IMR-90 (cell line): ENCODE measurements around the gene RPS6KA4. TPM values are rescaled to one million over a fixed set of nuclear protein-coding genes. Genes with fewer than 3 reads are reported as not detected.

Experiments used
- FOS ChIP-seq: fragments of 150-350 bp; IDR thresholded peaks from 2 replicates; pipeline ENCODE4 v1.6.1; 2016; ENCODE audit warnings: low read depth, low read length
- polyA plus RNA-seq, 3 experiments: library from polyadenylated mRNA; depleted of rRNA; stranded (reverse); fragments of >200 nt; gene quantifications; 2 replicates each; pipeline ENCODE4 v1.2.3, GENCODE V29; 2012; ENCODE audit warnings: low replicate concordance in 1 of 3
- total RNA-seq: library from RNA; depleted of rRNA; stranded (reverse); fragments of >200 nt; gene quantifications from 2 replicates; pipeline ENCODE4 v1.2.3, GENCODE V29; 2012
- TF ChIP-seq, protein P1 (sequence below): fragments of 150-350 bp; IDR thresholded peaks from 2 replicates; pipeline ENCODE4 v1.6.1; 2016; ENCODE audit warnings: low read depth, mild to moderate bottlenecking, low read length, moderate library complexity, borderline replicate concordance
- TF ChIP-seq, protein P2 (sequence below): conservative IDR thresholded peaks from 2 replicates; pipeline ENCODE4 v1.5.1; 2012; ENCODE audit warnings: mild to moderate bottlenecking, low read depth, low read length, improper control_type of control experiment

RPS6KA4 gene
- total and polyA plus RNA-seq, 2 of the 4 experiments (the other 2 are of a cell fraction), result 38.8 to 52.9 TPM

DNA sequence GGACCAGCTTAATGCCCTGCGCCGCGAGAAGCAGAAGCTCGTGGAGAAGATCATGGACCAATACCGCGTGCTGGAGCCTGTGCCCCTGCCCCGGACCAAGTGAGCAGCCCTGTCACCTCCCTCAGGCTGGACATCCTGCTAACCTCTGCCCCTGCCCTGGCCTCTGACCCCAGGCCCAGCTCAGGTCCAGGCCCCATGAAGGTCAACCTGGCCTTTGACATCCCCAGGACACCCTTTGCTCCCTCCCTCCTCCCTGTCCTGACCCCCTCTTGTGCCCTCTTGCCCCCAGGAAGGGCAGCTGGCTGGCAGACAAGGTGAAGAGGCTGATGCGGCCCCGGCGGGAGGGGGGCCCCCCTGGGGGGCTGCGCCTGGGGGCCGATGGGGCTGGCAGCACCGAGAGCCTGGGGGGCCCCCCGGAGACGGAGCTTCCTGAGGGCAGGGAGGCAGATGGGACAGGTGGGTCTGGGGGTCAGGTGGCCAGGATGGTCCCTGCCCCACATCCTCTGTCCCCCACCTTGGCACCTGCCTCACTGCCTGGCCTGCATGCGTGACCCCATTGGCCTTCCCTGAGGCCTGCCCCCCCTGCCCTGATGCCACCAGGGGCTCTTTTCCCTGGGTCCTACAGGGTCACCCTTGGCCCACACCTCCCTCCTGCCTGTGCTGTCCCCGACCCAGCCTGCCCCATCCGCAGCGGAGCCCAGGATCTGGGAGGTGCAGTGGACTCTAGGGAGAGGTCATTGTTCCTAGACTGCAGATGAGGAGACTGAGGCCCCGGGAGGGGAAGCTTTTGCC lies 5.1 kb upstream of the RPS6KA4 start (continued):
- TF ChIP-seq, protein P1, sequence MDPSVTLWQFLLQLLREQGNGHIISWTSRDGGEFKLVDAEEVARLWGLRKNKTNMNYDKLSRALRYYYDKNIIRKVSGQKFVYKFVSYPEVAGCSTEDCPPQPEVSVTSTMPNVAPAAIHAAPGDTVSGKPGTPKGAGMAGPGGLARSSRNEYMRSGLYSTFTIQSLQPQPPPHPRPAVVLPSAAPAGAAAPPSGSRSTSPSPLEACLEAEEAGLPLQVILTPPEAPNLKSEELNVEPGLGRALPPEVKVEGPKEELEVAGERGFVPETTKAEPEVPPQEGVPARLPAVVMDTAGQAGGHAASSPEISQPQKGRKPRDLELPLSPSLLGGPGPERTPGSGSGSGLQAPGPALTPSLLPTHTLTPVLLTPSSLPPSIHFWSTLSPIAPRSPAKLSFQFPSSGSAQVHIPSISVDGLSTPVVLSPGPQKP, result no peak
- TF ChIP-seq, protein P2, sequence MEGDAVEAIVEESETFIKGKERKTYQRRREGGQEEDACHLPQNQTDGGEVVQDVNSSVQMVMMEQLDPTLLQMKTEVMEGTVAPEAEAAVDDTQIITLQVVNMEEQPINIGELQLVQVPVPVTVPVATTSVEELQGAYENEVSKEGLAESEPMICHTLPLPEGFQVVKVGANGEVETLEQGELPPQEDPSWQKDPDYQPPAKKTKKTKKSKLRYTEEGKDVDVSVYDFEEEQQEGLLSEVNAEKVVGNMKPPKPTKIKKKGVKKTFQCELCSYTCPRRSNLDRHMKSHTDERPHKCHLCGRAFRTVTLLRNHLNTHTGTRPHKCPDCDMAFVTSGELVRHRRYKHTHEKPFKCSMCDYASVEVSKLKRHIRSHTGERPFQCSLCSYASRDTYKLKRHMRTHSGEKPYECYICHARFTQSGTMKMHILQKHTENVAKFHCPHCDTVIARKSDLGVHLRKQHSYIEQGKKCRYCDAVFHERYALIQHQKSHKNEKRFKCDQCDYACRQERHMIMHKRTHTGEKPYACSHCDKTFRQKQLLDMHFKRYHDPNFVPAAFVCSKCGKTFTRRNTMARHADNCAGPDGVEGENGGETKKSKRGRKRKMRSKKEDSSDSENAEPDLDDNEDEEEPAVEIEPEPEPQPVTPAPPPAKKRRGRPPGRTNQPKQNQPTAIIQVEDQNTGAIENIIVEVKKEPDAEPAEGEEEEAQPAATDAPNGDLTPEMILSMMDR, result no peak
- TF ChIP-seq FOS, result no peak
